Measurements from ENCODE around the gene AK5.

GRCh38 chr1:77560741-77561140, 278.9 kb downstream of the AK5 start:
- TF ChIP-seq POLR2A (IDR thresholded peaks at IDR 0.05) (no peak), CTCF (IDR thresholded peaks at IDR 0.05) (no peak), EP300 (IDR thresholded peaks at IDR 0.05) (no peak), POLR2AphosphoS5 (IDR thresholded peaks at IDR 0.05) (no peak)

Measured in suprapubic skin (tissue), 4 donors.